ENCODE results near the gene RELN.
"Not testable (repeated sequence)": the region's sequence is repeated elsewhere in the genome, so short reads cannot be mapped to it uniquely, and the experiment has no call there.

The RELN gene

GRCh38 chr7:103905997-103906396 is 83.5 kb downstream of the RELN start:
- Histone ChIP-seq H3K4me2 (ENCODE audit: low read length) (no peak overlapping the region), H3K36me3 (ENCODE audit: insufficient read depth, low read length) (no peaks in the 10 kb centered on the region), H3K4me1 (ENCODE audit: insufficient read depth, low read length, severe bottlenecking) (no peaks in the 10 kb centered on the region)

GRCh38 chr7:103902917-103903316 is 86.5 kb downstream of the RELN start:
- H3K4me2 ChIP-seq (ENCODE audit: low read length) = no peak overlapping the region
- H3K4me3 ChIP-seq (ENCODE audit: low read depth, low read length, poor library complexity, severe bottlenecking) = no peak overlapping the region
- no peak overlapping the region for H2AFZ ChIP-seq (ENCODE audit: low read length)
- no peaks in the 10 kb centered on the region for H3F3A ChIP-seq (ENCODE audit: insufficient read depth, low read length)
- H3K9me2 ChIP-seq (ENCODE audit: low read depth, low read length) = no peaks in the 10 kb centered on the region
- no peak overlapping the region for H3K27ac ChIP-seq (ENCODE audit: low read depth, low read length, poor library complexity, severe bottlenecking)
- H3K36me3 ChIP-seq (ENCODE audit: insufficient read depth, low read length) = no peaks in the 10 kb centered on the region
- H3K9me3 ChIP-seq (ENCODE audit: low read length) = no peaks in the 10 kb centered on the region
- no peaks in the 10 kb centered on the region for H3K79me2 ChIP-seq (ENCODE audit: insufficient read depth, low read length)
- no peaks in the 10 kb centered on the region for H3K27me3 ChIP-seq (ENCODE audit: insufficient read depth, low read length)
- no peak overlapping the region for H3K9ac ChIP-seq (ENCODE audit: low read length)
- H3K4me1 ChIP-seq (ENCODE audit: insufficient read depth, low read length, severe bottlenecking) = no peaks in the 10 kb centered on the region
- no peaks in the 10 kb centered on the region for H4K20me1 ChIP-seq (ENCODE audit: insufficient read depth, low read length)
- no peak for TF ChIP-seq CTCF (IDR thresholded peaks at IDR 0.05; ENCODE audit: low read length)
- no peak for TF ChIP-seq EZH2 (IDR thresholded peaks at IDR 0.05; ENCODE audit: borderline replicate concordance, low read length)

More at GRCh38 chr7:103905997-103906396, 83.5 kb downstream of the RELN start:
- TF ChIP-seq CTCF (IDR thresholded peaks at IDR 0.05; ENCODE audit: low read length) = no peak
- TF ChIP-seq EZH2 (IDR thresholded peaks at IDR 0.05; ENCODE audit: borderline replicate concordance, low read length) = no peak
- H3K9me3 ChIP-seq (ENCODE audit: low read length) = no peaks in the 10 kb centered on the region
- H3K9ac ChIP-seq (ENCODE audit: low read length) = no peak overlapping the region
- H3F3A ChIP-seq (ENCODE audit: insufficient read depth, low read length) = no peaks in the 10 kb centered on the region
- no peak overlapping the region for H2AFZ ChIP-seq (ENCODE audit: low read length)
- H3K9me2 ChIP-seq (ENCODE audit: low read depth, low read length) = no peaks in the 10 kb centered on the region
- H3K4me3 ChIP-seq (ENCODE audit: low read depth, low read length, poor library complexity, severe bottlenecking) = no peak overlapping the region
- no peaks in the 10 kb centered on the region for H3K27me3 ChIP-seq (ENCODE audit: insufficient read depth, low read length)
- H3K79me2 ChIP-seq (ENCODE audit: insufficient read depth, low read length) = no peaks in the 10 kb centered on the region
- no peak overlapping the region for H3K27ac ChIP-seq (ENCODE audit: low read depth, low read length, poor library complexity, severe bottlenecking)
- no peaks in the 10 kb centered on the region for H4K20me1 ChIP-seq (ENCODE audit: insufficient read depth, low read length)

GRCh38 chr7:103896826-103897225 is 92.6 kb downstream of the RELN start:
- H3K9me2 ChIP-seq (ENCODE audit: low read depth, low read length); H3K4me3 ChIP-seq (ENCODE audit: low read depth, low read length, poor library complexity, severe bottlenecking); H2AFZ ChIP-seq (ENCODE audit: low read length); H3K79me2 ChIP-seq (ENCODE audit: insufficient read depth, low read length); H3K27me3 ChIP-seq (ENCODE audit: insufficient read depth, low read length); H3K9me3 ChIP-seq (ENCODE audit: low read length); H3K4me2 ChIP-seq (ENCODE audit: low read length); H3F3A ChIP-seq (ENCODE audit: insufficient read depth, low read length); H4K20me1 ChIP-seq (ENCODE audit: insufficient read depth, low read length); H3K27ac ChIP-seq (ENCODE audit: low read depth, low read length, poor library complexity, severe bottlenecking); H3K9ac ChIP-seq (ENCODE audit: low read length); H3K36me3 ChIP-seq (ENCODE audit: insufficient read depth, low read length); H3K4me1 ChIP-seq (ENCODE audit: insufficient read depth, low read length, severe bottlenecking): not testable (repeated sequence)

All from OCI-LY1 (cell line).